NCI-H226 (cell line): Measurements from ENCODE around the gene HEMK1.

Experiments used
- DNase-seq: peaks from one replicate; pipeline ENCODE4 v3.0.0-alpha.2; 2015

Gene HEMK1

DNA sequence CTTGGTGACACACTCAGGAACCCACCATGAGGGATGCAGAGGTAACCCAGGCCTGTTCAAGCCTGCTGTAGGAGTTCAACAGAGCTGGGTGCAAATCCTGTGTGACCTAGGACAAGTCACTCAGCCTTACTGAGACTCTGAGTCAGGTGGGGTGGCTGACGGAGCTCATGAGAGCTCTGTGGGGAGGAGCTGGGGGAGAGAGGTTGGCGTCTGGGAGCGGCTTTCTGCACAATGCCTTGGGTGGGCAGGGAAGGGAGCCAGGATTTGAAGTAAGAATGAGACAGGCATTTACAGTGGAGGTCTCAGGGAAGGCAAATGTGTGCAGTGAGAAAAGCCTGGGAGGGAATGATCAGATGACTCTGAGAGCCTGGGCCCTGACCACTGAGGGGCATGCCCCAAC, 20.1 kb upstream of the HEMK1 start:
- DNase-seq, result no peak

GRCh38 chr3:50550079-50550736, 19.1 kb upstream of the HEMK1 start:
- no peak for DNase-seq

DNA sequence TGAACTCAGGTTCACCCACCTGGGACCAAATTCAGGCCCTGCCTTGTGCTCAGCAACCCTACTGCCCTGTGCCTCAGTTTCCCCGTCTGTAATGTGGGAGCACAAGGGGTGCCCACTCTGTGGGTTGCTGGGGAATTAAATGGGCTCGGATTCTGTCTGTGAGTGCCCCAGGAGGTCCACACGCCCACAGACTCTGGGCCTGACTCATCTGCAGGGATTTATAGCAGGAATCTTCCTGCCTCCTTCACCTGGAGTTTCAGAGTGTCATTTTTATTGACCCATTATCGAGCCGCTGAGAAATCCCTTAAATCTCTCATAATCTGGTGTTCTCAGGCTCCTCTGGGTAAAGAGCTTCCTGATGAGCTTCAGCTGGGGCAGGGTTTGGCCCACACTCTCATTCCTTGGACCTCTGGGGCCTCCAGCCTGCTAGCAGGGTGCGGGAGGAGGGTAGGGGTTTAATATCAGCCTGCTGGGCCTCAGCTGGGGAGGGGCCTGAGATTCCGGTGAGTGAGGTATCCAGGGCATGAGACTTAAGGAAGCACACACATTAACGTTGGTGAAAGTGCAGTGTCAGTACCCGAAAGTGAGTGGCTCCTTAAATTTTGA, 18.2 kb upstream of the HEMK1 start:
- DNase-seq, result no peak

DNA sequence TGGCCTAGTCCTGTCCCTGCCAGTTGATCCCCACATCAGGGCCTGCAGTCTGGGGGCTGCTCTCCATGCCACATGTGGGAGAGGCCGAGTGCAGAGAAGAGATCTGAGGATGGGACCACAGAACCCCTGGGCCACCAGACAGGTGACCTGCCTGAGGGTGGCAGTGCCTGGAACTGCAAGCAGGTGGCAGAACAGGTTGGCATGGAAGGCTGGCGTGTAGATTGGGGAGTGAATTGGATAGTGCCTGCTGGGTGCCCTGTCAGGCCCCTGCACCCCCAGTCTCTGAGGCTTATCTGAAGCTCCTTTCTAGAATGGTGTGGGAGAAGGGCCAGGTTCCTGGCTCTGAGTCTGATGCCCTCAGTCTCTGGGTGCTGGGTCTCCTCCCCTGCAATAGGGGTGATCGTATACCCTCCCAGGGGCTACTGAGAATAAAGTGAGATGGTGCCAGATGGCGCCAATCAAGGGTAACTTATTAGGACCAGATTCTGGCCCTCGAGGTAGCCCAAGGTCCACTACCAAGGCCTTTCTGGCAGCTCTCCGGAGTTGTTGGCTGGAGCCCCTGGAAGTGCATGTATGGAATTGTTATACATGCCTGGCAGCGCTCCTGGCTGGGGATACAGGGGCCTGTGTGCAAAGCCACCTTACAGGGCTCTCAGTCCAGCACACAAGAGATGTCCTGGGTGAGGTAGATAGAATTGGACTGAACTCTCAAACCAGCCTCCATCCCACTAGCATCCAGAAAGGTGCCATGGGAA, 17.5 kb upstream of the HEMK1 start:
- no peak for DNase-seq

- no peak for DNase-seq
Observed at GRCh38 chr3:50552598-50552997, 16.7 kb upstream of the HEMK1 start.

- no peak for DNase-seq
Observed at GRCh38 chr3:50554553-50554952, 14.8 kb upstream of the HEMK1 start.

- no peak for DNase-seq
Observed at GRCh38 chr3:50557106-50557505, 12.2 kb upstream of the HEMK1 start.

DNA sequence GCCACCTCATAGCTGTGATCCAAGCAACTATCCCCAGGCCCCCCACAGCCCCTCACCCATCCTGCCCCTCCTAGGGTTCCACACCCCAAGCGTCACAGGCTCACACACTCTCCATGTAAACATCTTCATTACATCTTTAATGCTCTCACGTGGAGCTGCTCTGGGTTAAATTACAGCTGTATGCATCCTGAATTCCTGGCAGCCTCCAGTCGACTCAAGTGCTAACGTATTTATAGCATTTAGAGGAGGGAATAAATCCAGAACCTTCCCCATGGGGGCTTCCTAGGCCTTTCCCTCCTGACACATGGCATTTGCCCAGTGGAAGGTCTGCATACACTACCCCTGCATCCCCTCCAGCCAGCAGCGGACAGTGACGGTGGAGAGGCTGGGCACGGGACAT, 11.4 kb upstream of the HEMK1 start:
- no peak for DNase-seq

- DNase-seq, result no peak
Observed at GRCh38 chr3:50559702-50560101, 9.6 kb upstream of the HEMK1 start.

DNA sequence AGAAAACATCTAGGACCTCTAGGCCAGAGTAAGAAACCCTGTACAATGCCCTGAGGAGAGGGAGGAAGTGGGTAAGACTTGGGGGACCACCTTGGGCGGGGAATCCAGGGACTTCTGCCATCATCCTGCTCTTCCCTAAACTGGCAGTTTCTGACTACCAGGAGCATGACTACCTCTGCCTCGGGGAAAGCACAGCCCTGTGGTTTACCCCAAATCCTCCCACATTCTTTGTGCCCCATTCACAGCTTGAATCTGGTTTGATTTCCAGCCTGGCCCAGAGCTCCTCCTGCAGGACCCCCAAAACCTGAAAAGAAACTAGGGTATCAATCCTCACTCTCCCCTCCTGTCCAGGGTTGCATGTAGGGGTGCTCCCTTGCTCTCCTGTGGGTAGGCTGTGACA, 6.5 kb upstream of the HEMK1 start:
- peak; percentile 63 for DNase-seq

DNA sequence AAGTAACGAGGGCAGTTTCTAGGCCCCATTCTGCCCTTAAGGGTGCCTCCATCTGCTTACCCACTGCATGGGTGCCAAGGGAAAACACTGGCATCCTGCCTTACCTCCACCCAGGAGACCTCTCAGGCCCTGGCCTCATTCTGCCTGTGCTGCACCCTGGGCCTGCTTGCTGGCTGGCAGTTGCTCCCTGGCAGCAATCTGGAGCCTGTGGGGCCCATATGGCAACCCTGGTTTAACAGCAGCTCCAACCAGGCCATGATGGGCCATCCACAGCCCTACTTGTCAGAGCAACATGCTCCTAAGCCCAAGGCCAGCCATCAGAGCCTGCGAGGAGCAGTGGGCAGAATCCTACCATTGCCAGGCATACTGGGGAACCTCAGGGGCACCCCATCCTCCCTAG, 5.5 kb upstream of the HEMK1 start:
- no peak for DNase-seq

GRCh38 chr3:50564321-50564720, 5.0 kb upstream of the HEMK1 start:
- no peak for DNase-seq

DNA sequence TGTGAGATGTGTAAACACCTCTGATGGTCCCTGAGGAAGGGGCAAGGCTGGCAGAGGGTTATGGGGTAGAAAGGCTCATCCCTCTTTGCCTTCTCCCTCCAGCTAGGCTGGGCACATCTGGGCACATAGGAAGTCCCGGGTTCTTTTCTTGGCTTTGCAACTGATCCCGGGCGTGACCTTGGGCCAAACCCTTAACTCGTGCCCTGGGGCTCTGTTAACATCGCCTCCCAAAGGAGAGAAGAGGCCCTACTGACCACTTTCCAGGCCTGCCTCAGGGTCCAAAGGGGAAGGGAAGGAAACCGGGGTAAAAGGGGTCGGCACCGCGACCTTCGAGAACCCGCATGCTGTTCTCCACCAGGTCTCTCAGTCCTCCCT, 2.3 kb upstream of the HEMK1 start:
- DNase-seq, result no peak

- DNase-seq, result peak; percentile 78
Observed at GRCh38 chr3:50567386-50568167, 1.7 kb upstream of the HEMK1 start, which contains the start of gene C3orf18. C3orf18 (minus strand) TSS chr3:50567747; CDS start chr3:50565699, 2,048 bp downstream.

DNA sequence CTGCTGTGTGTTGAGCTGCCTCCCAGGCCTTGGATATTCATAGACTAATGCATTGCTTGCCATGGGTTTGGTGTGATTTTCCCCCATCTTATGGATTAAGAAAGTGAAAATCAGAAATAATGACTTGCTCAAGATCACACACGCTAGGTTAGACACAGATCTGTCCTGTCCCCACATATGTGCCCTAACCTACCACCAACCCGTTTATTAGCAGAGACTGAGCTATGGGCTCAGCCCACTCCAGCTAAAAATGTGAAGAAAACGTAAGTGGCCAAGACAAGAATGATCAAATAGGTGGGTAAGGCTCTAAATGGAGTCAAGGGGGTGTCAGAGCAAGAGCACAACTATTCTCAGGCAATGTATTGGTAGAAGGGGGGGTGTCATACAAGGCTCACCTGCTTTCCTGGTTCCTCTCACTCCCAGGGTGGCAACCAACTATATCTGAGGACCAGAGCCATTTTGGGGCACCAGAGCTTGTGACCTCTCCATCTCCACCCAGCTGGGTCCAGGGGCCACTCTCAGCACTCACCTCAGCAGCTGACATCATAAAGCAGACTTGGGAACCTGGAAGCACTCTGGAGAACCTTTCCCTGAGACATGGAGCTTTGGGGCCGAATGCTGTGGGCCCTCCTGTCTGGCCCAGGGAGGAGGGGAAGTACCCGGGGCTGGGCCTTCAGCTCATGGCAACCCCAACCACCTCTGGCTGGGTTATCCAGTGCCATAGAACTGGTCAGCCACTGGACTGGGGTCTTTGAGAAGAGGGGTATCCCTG, 1.4 kb downstream of the HEMK1 start:
- DNase-seq, result no peak

GRCh38 chr3:50571486-50571885, 2.2 kb downstream of the HEMK1 start:
- DNase-seq, result no peak

GRCh38 chr3:50572158-50572557, 2.8 kb downstream of the HEMK1 start:
- no peak for DNase-seq

GRCh38 chr3:50572801-50573371, 3.6 kb downstream of the HEMK1 start:
- DNase-seq, result no peak

- no peak for DNase-seq
Observed at GRCh38 chr3:50573566-50574443, 4.5 kb downstream of the HEMK1 start.

- DNase-seq, result no peak
Observed at GRCh38 chr3:50574444-50574831, 5.1 kb downstream of the HEMK1 start.

GRCh38 chr3:50575372-50575771, 6.0 kb downstream of the HEMK1 start:
- DNase-seq, result no peak
